Activated CD4-positive, alpha-beta memory T cell treated with anti-CD3 and anti-CD28 coated beads for 36 hours (primary cell): ENCODE data around the gene PCDHGB3. TPM values are rescaled to one million over a fixed set of nuclear protein-coding genes. Genes with fewer than 3 reads are reported as not detected.
"Not testable (repeated sequence)": the region's sequence is repeated elsewhere in the genome, so short reads cannot be mapped to it uniquely, and the experiment has no call there.

Experiments
- CTCF ChIA-PET: fragments of 350-600 bp; sonication (Branson Sonifier 250); formaldehyde crosslinking; loops from one replicate; lab custom pipeline; 2021; ENCODE audit warnings: antibody characterized with exemption, inconsistent platforms; lab: Charles Lee
- POLR2A ChIA-PET: fragments of 350-600 bp; sonication (Branson Sonifier 250); formaldehyde crosslinking; loops from one replicate; lab custom pipeline; 2021; ENCODE audit warnings: antibody characterized with exemption; lab: Charles Lee
- DNase-seq: peaks from one replicate; pipeline ENCODE4 v3.0.0-alpha.2; 2020
- H3K27ac Mint-ChIP-seq: one replicate; pipeline ENCODE4 v1.8.0; 2021; ENCODE audit warnings: mixed read lengths
- H3K27me3 Mint-ChIP-seq: one replicate; pipeline ENCODE4 v1.8.0; 2021; ENCODE audit warnings: mixed read lengths
- H3K36me3 Mint-ChIP-seq: one replicate; pipeline ENCODE4 v1.8.0; 2021; ENCODE audit warnings: mixed read lengths
- H3K4me1 Mint-ChIP-seq: one replicate; pipeline ENCODE4 v1.8.0; 2021; ENCODE audit warnings: low read depth, mixed read lengths
- H3K4me3 Mint-ChIP-seq: one replicate; pipeline ENCODE4 v1.8.0; 2021; ENCODE audit warnings: mild to moderate bottlenecking, mixed read lengths
- H3K9me3 Mint-ChIP-seq: one replicate; pipeline ENCODE4 v1.8.0; 2021; ENCODE audit warnings: mixed read lengths
- intact Hi-C: fragments of 100-400 bp; cut with micrococcal nuclease; formaldehyde crosslinking; loops from one replicate; pipeline ENCODE4 v1.15.1; 2023
- total RNA-seq, 2 experiments: library from RNA; stranded (reverse); gene quantifications; one replicate each; pipeline ENCODE4 v1.2.3, GENCODE V29; 2021

Gene PCDHGB3
- total RNA-seq, 2 experiments from 2014 or later, result 0.10 TPM; not detected in 1

- Mint-ChIP-seq H3K27ac (no peak within 1 kb of the TSS), H3K4me3 (no peak within 1 kb of the TSS), H3K27me3 (peaks cover 41% of the 10 kb centered on the region), H3K36me3 (peaks cover 21% of the 10 kb centered on the region), H3K9me3 (peaks cover 45% of the 10 kb centered on the region), H3K4me1 (no peaks in the 10 kb centered on the region)
- CTCF ChIA-PET, result interaction anchor here (1.0 to 1.6 kb wide), 3 partner anchors 14 to 214 kb away, joined by 3 to 4 read pairs (median 4); no protein-coding TSS in a partner anchor
- intact Hi-C loops, result no loop called here
- POLR2A ChIA-PET, result no interaction called here
- peak; percentile 20 for DNase-seq
Measured at GRCh38 chr5:141343242-141343952, 26.6 kb upstream of the PCDHGB3 start, which contains the start of gene PCDHGA3. Gene PCDHGA3 (plus strand): TSS chr5:141343829. CDS start chr5:141344034, 205 bp downstream.

- Mint-ChIP-seq H3K27ac (no peak overlapping the region), H3K27me3 (peaks cover 40% of the 10 kb centered on the region), H3K4me3 (no peak overlapping the region), H3K36me3 (peaks cover 20% of the 10 kb centered on the region), H3K4me1 (no peaks in the 10 kb centered on the region), H3K9me3 (peaks cover 39% of the 10 kb centered on the region)
- ChIA-PET CTCF (interaction anchor here (1.1 to 1.6 kb wide), 2 partner anchors 21 to 214 kb away, joined by 3 to 4 read pairs; no protein-coding TSS in a partner anchor), POLR2A (no interaction called here)
- intact Hi-C loops, result no loop called here
- DNase-seq, result no peak
Measured at GRCh38 chr5:141343953-141344463, 26.0 kb upstream of the PCDHGB3 start.

GRCh38 chr5:141345327-141345726 is 24.7 kb upstream of the PCDHGB3 start:
- ChIA-PET POLR2A (no interaction called here), CTCF (no interaction called here)
- peaks cover 17% of the 10 kb centered on the region for H3K36me3 Mint-ChIP-seq
- H3K27me3 Mint-ChIP-seq, result peaks cover 35% of the 10 kb centered on the region
- H3K4me3 Mint-ChIP-seq, result no peak overlapping the region
- H3K27ac Mint-ChIP-seq, result no peak overlapping the region
- no peaks in the 10 kb centered on the region for H3K4me1 Mint-ChIP-seq
- intact Hi-C loops, result no loop called here
- DNase-seq, result no peak
- H3K9me3 Mint-ChIP-seq, result peaks cover 28% of the 10 kb centered on the region

- POLR2A ChIA-PET, H3K4me3 Mint-ChIP-seq, H3K4me1 Mint-ChIP-seq, DNase-seq, H3K27ac Mint-ChIP-seq, intact Hi-C loops: not testable (repeated sequence)
- CTCF ChIA-PET, result interaction anchor here (1.0 kb wide), 1 partner anchor 11 kb away, joined by 3 read pairs; no protein-coding TSS in a partner anchor
- peaks cover 17% of the 10 kb centered on the region for H3K36me3 Mint-ChIP-seq
- H3K27me3 Mint-ChIP-seq, result peaks cover 41% of the 10 kb centered on the region
- H3K9me3 Mint-ChIP-seq, result peaks cover 28% of the 10 kb centered on the region
Measured at GRCh38 chr5:141346017-141346416, 24.0 kb upstream of the PCDHGB3 start.

- ChIA-PET CTCF (interaction anchor here (1.0 to 2.3 kb wide), 8 partner anchors 10 to 178 kb away, joined by 3 to 9 read pairs (median 6); partner anchors contain the start of genes PCDHGA1, PCDHGB2 and TAF7), POLR2A (no interaction called here)
- Mint-ChIP-seq H3K4me1 (no peaks in the 10 kb centered on the region), H3K27me3 (peaks cover 40% of the 10 kb centered on the region), H3K27ac (no peak within 1 kb of the TSS), H3K36me3 (peaks cover 13% of the 10 kb centered on the region), H3K9me3 (peaks cover 15% of the 10 kb centered on the region), H3K4me3 (peak within 1 kb of the TSS; percentile 45)
- DNase-seq, result peak; percentile 51
- intact Hi-C loops, result no loop called here
Measured at GRCh38 chr5:141349917-141350619, 20.0 kb upstream of the PCDHGB3 start, which contains the start of gene PCDHGB1. Gene PCDHGB1 (plus strand): TSS chr5:141350099. CDS start chr5:141350261, 162 bp downstream.

- Mint-ChIP-seq H3K27ac (no peak overlapping the region), H3K36me3 (peaks cover 7% of the 10 kb centered on the region), H3K9me3 (peaks cover 16% of the 10 kb centered on the region), H3K4me3 (no peak overlapping the region), H3K27me3 (peaks cover 47% of the 10 kb centered on the region), H3K4me1 (no peaks in the 10 kb centered on the region)
- DNase-seq, result no peak
- intact Hi-C loops, result no loop called here
- CTCF ChIA-PET, result interaction anchor here (1.0 to 2.3 kb wide), 3 partner anchors 18 to 198 kb away, joined by 3 to 9 read pairs (median 5); partner anchors contain the start of gene PCDHGA1
- POLR2A ChIA-PET, result no interaction called here
Measured at GRCh38 chr5:141351591-141351990, 18.5 kb upstream of the PCDHGB3 start.

- H3K4me3 Mint-ChIP-seq, result no peak within 1 kb of the TSS
- no peak within 1 kb of the TSS for H3K27ac Mint-ChIP-seq
- CTCF ChIA-PET, result interaction anchor here (0.6 to 1.9 kb wide), 7 partner anchors 15 to 209 kb away, joined by 3 to 5 read pairs (median 4); partner anchors contain the start of genes PCDHGB3, PCDHGB7 and TAF7
- peaks cover 9% of the 10 kb centered on the region for H3K36me3 Mint-ChIP-seq
- H3K9me3 Mint-ChIP-seq, result peaks cover 19% of the 10 kb centered on the region
- peaks cover 2% of the 10 kb centered on the region for H3K4me1 Mint-ChIP-seq
- peaks cover 54% of the 10 kb centered on the region for H3K27me3 Mint-ChIP-seq
- intact Hi-C loops, result no loop called here
- POLR2A ChIA-PET, result no interaction called here
- DNase-seq, result no peak
Measured at GRCh38 chr5:141354900-141355469, 15.1 kb upstream of the PCDHGB3 start, which contains the start of gene PCDHGA4. Gene PCDHGA4 (plus strand): TSS chr5:141355021. CDS start chr5:141355108, 87 bp downstream.

- ChIA-PET POLR2A (no interaction called here), CTCF (interaction anchor here (0.6 to 1.9 kb wide), 7 partner anchors 15 to 208 kb away, joined by 3 to 5 read pairs (median 4); partner anchors contain the start of genes PCDHGB3, PCDHGB7 and TAF7)
- no peak overlapping the region for H3K27ac Mint-ChIP-seq
- no peak overlapping the region for H3K4me3 Mint-ChIP-seq
- H3K27me3 Mint-ChIP-seq, result peaks cover 54% of the 10 kb centered on the region
- H3K36me3 Mint-ChIP-seq, result peaks cover 13% of the 10 kb centered on the region
- H3K9me3 Mint-ChIP-seq, result peaks cover 21% of the 10 kb centered on the region
- H3K4me1 Mint-ChIP-seq, result peaks cover 2% of the 10 kb centered on the region
- intact Hi-C loops, result no loop called here
- no peak for DNase-seq
Measured at GRCh38 chr5:141355641-141356040, 14.4 kb upstream of the PCDHGB3 start.

GRCh38 chr5:141356133-141356532 is 13.9 kb upstream of the PCDHGB3 start:
- H3K9me3 Mint-ChIP-seq, result peaks cover 26% of the 10 kb centered on the region
- H3K27ac Mint-ChIP-seq, result no peak overlapping the region
- POLR2A ChIA-PET, result no interaction called here
- no peak for DNase-seq
- H3K27me3 Mint-ChIP-seq, result peaks cover 54% of the 10 kb centered on the region
- H3K4me1 Mint-ChIP-seq, result peaks cover 2% of the 10 kb centered on the region
- intact Hi-C loops, result no loop called here
- no peak overlapping the region for H3K4me3 Mint-ChIP-seq
- CTCF ChIA-PET, result interaction anchor here (1.3 to 1.7 kb wide), 3 partner anchors 36 to 208 kb away, joined by 4 to 5 read pairs (median 5); partner anchors contain the start of gene TAF7
- H3K36me3 Mint-ChIP-seq, result peaks cover 17% of the 10 kb centered on the region

- ChIA-PET CTCF (interaction anchor here (0.8 kb wide), 1 partner anchor 10 kb away, joined by 3 read pairs; no protein-coding TSS in a partner anchor), POLR2A (no interaction called here)
- Mint-ChIP-seq H3K4me1 (peaks cover 2% of the 10 kb centered on the region), H3K27me3 (peaks cover 56% of the 10 kb centered on the region), H3K4me3 (no peak overlapping the region), H3K36me3 (peaks cover 20% of the 10 kb centered on the region), H3K27ac (no peak overlapping the region), H3K9me3 (peaks cover 30% of the 10 kb centered on the region)
- intact Hi-C loops, result no loop called here
- DNase-seq, result no peak
Measured at GRCh38 chr5:141356950-141357349, 13.1 kb upstream of the PCDHGB3 start.

- intact Hi-C loops, result loop anchor here (10.0 kb wide), 1 partner anchor 55 kb away; the partner anchor contains the start of genes PCDHGA10 and PCDHGB7
- CTCF ChIA-PET, result interaction anchor here (1.0 to 1.6 kb wide), 4 partner anchors 10 to 153 kb away, joined by 3 to 6 read pairs (median 4); partner anchors contain the start of genes PCDHGA11 and PCDHGB1
- peaks cover 65% of the 10 kb centered on the region for H3K27me3 Mint-ChIP-seq
- H3K4me1 Mint-ChIP-seq, result peaks cover 2% of the 10 kb centered on the region
- peaks cover 43% of the 10 kb centered on the region for H3K9me3 Mint-ChIP-seq
- no peak within 1 kb of the TSS for H3K27ac Mint-ChIP-seq
- POLR2A ChIA-PET, result no interaction called here
- no peak for DNase-seq
- H3K36me3 Mint-ChIP-seq, result peaks cover 28% of the 10 kb centered on the region
- peak within 1 kb of the TSS; percentile 70 for H3K4me3 Mint-ChIP-seq
Measured at GRCh38 chr5:141359790-141360426, 10.1 kb upstream of the PCDHGB3 start, which contains the start of gene PCDHGB2. Gene PCDHGB2 (plus strand): TSS chr5:141359994. CDS start chr5:141360136, 142 bp downstream.
